ENCODE results near the gene ME3. TPM values are rescaled to one million over a fixed set of nuclear protein-coding genes. Genes with fewer than 3 reads are reported as not detected.
"Not testable (repeated sequence)": the region's sequence is repeated elsewhere in the genome, so short reads cannot be mapped to it uniquely, and the experiment has no call there.

ME3 gene
- total RNA-seq, 2 experiments from 2014 or later: 0.66 to 1.0 TPM

DNA sequence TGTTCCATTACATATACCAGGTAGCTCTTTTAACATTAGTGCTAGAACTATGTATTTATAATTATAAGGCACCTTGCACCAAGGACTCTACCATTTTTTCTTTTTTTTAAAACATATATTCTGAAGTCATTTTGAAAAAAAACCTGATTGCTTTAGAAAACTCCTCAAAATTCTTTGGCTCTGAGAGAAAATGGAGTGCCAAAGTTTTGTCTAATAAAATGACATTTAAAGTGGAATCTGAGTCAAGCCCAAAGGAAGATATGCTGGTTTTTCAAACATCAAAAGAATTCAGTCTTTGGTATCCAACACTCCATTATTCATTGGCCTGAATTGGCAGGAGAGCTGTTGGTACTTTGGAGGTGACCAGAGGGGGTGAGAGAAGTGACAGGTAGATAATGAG is 116.5 kb downstream of the ME3 start:
- no peak for ATAC-seq
- no peak overlapping the region for H3K27ac Mint-ChIP-seq
- DNase-seq: no peak
- no peaks in the 10 kb centered on the region for H3K9me3 Mint-ChIP-seq (ENCODE audit: insufficient read depth)
- ChIA-PET POLR2A (no interaction called here), CTCF (no interaction called here)
- no peaks in the 10 kb centered on the region for H3K36me3 Mint-ChIP-seq (ENCODE audit: low read depth)
- no peak overlapping the region for H3K4me3 Mint-ChIP-seq
- H3K27me3 Mint-ChIP-seq (ENCODE audit: low read depth): no peaks in the 10 kb centered on the region
- H3K4me1 Mint-ChIP-seq (ENCODE audit: low read depth): no peaks in the 10 kb centered on the region

DNA sequence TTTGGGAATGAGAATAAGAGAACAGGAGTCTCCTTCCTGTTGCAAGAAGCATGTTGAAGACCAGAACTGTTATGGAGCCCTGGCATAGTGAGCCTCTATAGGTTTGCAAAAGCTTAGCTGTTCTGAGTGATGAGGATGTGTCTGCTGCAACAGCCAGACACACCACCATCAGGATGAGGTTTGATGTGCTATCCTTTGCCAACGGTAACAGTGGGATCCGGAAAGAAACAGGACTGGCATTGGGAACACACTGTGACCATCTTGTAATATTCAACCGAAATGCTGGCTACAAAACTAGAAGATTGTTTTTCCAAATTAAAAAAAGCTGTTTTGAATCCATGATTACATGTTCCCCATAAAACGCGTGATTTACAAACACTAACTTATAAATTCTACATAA is 117.0 kb downstream of the ME3 start:
- no peak overlapping the region for H3K4me3 Mint-ChIP-seq
- POLR2A ChIA-PET: no interaction called here
- H3K36me3 Mint-ChIP-seq (ENCODE audit: low read depth): no peaks in the 10 kb centered on the region
- no peaks in the 10 kb centered on the region for H3K4me1 Mint-ChIP-seq (ENCODE audit: low read depth)
- H3K27me3 Mint-ChIP-seq (ENCODE audit: low read depth): no peaks in the 10 kb centered on the region
- DNase-seq (no peak), ATAC-seq (no peak)
- no peak overlapping the region for H3K27ac Mint-ChIP-seq
- no peaks in the 10 kb centered on the region for H3K9me3 Mint-ChIP-seq (ENCODE audit: insufficient read depth)
- CTCF ChIA-PET: no interaction called here

DNA sequence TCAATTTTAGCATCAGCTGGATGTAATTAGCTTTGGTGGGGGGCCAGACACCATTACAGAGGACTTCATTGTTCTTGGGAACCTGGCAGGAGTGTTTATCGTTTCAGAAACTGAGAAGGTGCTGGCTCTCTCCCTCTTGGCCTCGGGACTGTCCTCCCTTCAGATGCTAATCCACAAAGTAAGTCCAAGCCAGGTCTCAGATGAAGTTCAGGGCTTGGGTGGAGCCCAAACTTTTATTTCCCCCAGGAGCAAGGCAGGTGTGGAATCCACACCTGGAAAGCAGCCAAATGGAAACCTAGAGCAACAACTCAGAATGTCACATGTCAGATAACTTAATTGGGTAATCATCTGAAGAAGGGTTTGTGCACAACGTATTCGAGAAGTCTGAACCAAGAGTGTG is 119.2 kb downstream of the ME3 start:
- H3K36me3 Mint-ChIP-seq (ENCODE audit: low read depth): no peaks in the 10 kb centered on the region
- H3K9me3 Mint-ChIP-seq (ENCODE audit: insufficient read depth): no peaks in the 10 kb centered on the region
- no peak overlapping the region for H3K4me3 Mint-ChIP-seq
- H3K4me1 Mint-ChIP-seq (ENCODE audit: low read depth): no peaks in the 10 kb centered on the region
- POLR2A ChIA-PET: no interaction called here
- no peaks in the 10 kb centered on the region for H3K27me3 Mint-ChIP-seq (ENCODE audit: low read depth)
- CTCF ChIA-PET: no interaction called here
- DNase-seq (no peak), ATAC-seq (no peak)
- H3K27ac Mint-ChIP-seq: no peak overlapping the region

DNA sequence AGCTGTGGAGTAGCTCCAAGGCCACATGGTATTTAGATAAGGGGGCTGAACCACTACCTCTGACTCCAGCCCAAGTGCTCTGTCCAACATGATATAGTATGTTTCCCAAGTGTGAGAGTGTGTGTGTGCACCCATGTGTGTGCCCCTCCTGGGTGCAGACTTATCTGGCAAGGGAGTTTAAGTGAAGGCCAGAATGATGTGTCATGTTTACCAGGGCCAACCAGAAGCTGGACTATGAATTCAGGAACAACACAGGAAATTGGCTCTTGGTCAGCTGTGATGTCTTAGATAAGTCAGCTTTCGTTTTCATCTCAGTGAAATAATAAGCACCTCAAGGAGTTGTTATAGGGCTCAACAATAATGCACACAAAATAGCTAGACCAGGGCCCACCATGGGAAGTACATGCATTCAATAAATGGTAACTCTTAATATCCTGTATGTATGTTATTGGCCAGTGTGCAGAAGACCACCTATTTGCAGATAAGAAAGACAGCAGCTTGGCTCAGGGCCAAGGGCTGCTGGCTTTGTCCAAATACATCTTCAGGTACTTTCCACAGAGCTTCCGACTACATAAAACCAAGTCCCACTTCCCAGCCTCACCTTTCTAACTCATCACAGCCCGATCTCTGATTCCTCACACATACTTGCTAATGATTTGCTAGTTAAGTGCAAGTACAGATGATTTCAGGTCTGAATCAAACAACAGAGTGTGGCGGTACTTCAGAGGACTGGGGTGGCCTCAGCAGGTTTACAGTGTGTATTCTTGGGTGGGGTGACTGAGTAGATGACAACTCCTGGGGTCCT is 120.9 kb downstream of the ME3 start:
- ATAC-seq (no peak), DNase-seq (no peak)
- H3K27ac Mint-ChIP-seq: no peak overlapping the region
- no peaks in the 10 kb centered on the region for H3K4me1 Mint-ChIP-seq (ENCODE audit: low read depth)
- H3K9me3 Mint-ChIP-seq (ENCODE audit: insufficient read depth): no peaks in the 10 kb centered on the region
- no peaks in the 10 kb centered on the region for H3K36me3 Mint-ChIP-seq (ENCODE audit: low read depth)
- H3K27me3 Mint-ChIP-seq (ENCODE audit: low read depth): no peaks in the 10 kb centered on the region
- ChIA-PET POLR2A (no interaction called here), CTCF (no interaction called here)
- no peak overlapping the region for H3K4me3 Mint-ChIP-seq

DNA sequence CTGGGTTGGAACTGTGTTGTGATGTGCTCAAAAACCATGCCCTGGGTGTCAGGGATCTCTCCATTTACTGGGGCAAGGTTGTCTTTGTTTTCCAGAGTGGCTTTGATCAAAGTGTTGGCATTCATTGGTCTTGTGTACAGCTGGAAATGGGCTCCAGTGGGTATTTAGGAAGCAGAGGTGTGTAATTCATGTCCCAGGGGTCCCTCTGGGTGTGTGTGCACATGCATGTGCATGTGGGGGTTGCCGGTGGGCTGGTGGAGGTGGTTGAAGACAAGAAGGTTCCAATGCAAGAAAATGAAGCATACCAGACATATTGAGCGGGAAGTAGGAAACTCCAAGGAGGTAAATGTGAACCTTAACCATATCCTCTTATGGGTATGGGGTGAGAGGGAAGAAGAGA is 121.7 kb downstream of the ME3 start:
- Mint-ChIP-seq H3K4me1 (ENCODE audit: low read depth) (no peaks in the 10 kb centered on the region), H3K36me3 (ENCODE audit: low read depth) (no peaks in the 10 kb centered on the region), H3K4me3 (no peak overlapping the region), H3K9me3 (ENCODE audit: insufficient read depth) (no peaks in the 10 kb centered on the region), H3K27ac (no peak overlapping the region), H3K27me3 (ENCODE audit: low read depth) (no peaks in the 10 kb centered on the region)
- POLR2A ChIA-PET: no interaction called here
- CTCF ChIA-PET: no interaction called here
- ATAC-seq (no peak), DNase-seq (no peak)

DNA sequence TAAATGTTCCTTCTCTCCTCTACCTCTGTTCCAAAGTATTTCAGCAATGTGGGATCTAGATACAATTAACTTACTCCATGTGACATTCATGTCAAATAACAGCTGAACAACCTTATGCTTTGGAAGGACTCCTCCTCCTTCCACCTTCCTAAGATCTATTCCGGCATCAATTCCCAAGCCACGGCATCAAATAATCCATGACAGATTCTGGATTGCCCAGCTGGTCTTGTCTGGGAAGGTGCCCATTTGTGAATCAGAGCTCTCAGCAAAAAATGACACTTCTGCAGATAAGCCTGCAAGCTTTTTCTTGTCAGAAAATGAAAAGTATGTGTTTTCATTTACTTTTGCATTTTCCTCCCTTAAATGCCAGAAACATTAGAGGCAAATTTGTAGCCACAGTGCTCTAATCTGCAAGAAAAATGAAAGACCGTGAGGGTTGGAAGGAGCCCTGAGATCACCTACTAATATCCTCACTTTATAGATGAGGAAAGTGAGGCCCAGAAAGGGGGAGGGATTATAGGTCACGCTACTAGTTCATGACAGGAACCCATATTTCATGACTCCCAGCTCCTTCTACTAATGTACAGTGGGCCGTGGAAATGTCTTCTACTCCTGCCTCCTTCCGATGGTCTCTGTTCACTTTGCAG is 124.0 kb downstream of the ME3 start:
- no peak for ATAC-seq
- H3K36me3 Mint-ChIP-seq (ENCODE audit: low read depth): no peaks in the 10 kb centered on the region
- no peak for DNase-seq
- H3K4me3 Mint-ChIP-seq: no peak overlapping the region
- ChIA-PET POLR2A (no interaction called here), CTCF (no interaction called here)
- H3K4me1 Mint-ChIP-seq (ENCODE audit: low read depth): no peaks in the 10 kb centered on the region
- no peaks in the 10 kb centered on the region for H3K27me3 Mint-ChIP-seq (ENCODE audit: low read depth)
- H3K9me3 Mint-ChIP-seq (ENCODE audit: insufficient read depth): no peaks in the 10 kb centered on the region
- H3K27ac Mint-ChIP-seq: no peak overlapping the region

DNA sequence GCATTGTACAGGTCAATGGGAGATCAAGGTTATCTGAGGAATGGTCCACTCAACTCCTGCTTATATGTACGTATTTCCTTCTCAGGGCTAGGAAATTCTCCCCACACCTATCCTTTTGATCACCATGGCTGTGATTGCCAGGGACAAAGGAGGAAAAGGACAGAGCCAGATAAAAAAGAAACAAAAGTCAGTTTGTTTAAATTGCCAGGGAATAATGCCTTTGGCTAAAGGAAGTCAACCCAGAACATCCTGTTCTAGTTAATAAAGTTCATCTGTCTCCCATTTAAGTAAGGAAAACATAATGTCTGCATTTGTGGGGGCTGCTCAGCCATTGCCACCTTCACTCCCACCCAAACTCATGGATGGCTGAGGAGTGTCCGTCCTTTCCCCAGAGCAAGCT is 124.7 kb downstream of the ME3 start:
- no peak overlapping the region for H3K27ac Mint-ChIP-seq
- CTCF ChIA-PET: no interaction called here

DNA sequence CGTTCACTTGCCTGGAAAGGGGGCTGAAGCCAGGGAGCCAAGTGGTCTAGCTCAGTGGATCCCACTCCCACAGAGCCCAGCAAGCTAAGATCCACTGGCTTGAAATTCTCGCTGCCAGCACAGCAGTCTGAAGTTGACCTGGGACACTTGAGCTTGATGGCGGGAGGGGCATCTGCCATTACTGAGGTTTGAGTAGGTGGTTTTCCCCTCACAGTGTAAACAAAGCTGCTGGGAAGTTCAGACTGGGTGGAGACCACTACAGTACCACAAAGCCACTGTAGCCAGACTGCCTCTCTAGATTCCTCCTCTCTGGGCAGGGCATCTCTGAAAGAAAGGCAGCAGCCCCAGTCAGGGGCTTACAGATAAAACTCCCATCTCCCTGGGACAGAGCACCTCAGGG is 131.1 kb downstream of the ME3 start:
- H3K27me3 Mint-ChIP-seq (ENCODE audit: low read depth); DNase-seq; H3K36me3 Mint-ChIP-seq (ENCODE audit: low read depth); CTCF ChIA-PET; H3K27ac Mint-ChIP-seq; ATAC-seq; POLR2A ChIA-PET; H3K9me3 Mint-ChIP-seq (ENCODE audit: insufficient read depth); H3K4me1 Mint-ChIP-seq (ENCODE audit: low read depth); H3K4me3 Mint-ChIP-seq: not testable (repeated sequence)

More for the DNA sequence above, 124.7 kb downstream of the ME3 start:
- Mint-ChIP-seq H3K4me3 (no peak overlapping the region), H3K4me1 (ENCODE audit: low read depth) (no peaks in the 10 kb centered on the region), H3K36me3 (ENCODE audit: low read depth) (no peaks in the 10 kb centered on the region), H3K9me3 (ENCODE audit: insufficient read depth) (no peaks in the 10 kb centered on the region), H3K27me3 (ENCODE audit: low read depth) (no peaks in the 10 kb centered on the region)
- POLR2A ChIA-PET: no interaction called here
- DNase-seq (no peak), ATAC-seq (no peak)

DNA sequence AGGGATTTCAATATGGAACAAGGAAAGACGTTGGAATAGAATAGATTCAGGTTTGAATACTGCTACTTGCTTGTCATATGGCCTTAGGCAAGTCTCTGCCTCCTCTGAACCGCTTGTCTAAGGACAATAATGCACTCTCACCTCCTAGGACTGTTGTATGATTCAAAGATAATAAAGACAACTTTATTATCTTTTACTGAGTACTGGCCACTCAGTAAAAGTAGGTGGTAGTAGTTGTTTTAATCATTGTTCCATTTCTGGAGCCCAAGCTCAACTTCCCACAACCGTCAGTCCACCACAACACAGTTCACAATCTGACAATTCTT is 134.2 kb downstream of the ME3 start:
- POLR2A ChIA-PET: no interaction called here

DNA sequence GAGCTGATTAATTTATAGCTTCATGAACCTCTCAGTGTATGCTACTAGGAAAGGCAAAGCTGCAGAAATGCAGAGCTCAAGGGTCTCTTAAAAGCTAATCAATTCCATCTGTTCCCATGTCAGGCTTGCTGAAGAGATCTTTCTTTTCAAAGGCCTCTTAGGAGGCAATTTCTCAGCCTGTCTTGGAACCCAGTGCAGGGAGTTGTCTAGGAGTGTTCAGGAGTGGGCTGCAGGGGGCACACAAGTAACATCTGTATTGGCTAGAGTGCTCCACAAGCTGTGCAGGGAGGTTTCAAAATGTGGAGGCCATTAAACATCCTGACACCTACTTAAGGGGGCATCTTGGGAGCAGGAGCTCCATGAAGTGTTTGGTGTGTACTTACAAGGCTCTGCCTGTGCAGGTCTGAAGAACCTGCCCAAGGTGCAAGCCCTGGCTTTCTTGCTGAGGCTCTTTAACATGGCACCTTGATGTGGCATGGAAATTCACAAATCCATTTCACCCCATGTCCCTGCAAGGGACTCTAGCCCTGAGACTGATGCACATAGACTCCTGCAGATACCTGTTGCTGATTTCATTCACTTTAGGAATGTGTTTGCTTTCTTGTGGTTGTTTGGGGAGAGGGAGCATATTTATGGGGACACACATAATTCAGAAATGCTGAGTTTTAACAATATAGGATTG is 134.7 kb downstream of the ME3 start:
- ChIA-PET CTCF (no interaction called here), POLR2A (no interaction called here)
- Mint-ChIP-seq H3K36me3 (ENCODE audit: low read depth) (no peaks in the 10 kb centered on the region), H3K27ac (no peak overlapping the region), H3K4me3 (no peak overlapping the region), H3K27me3 (ENCODE audit: low read depth) (no peaks in the 10 kb centered on the region), H3K4me1 (ENCODE audit: low read depth) (no peaks in the 10 kb centered on the region), H3K9me3 (ENCODE audit: insufficient read depth) (no peaks in the 10 kb centered on the region)
- ATAC-seq: no peak
- no peak for DNase-seq

More for the DNA sequence above, 134.2 kb downstream of the ME3 start:
- Mint-ChIP-seq H3K4me3 (no peak overlapping the region), H3K9me3 (ENCODE audit: insufficient read depth) (no peaks in the 10 kb centered on the region), H3K36me3 (ENCODE audit: low read depth) (no peaks in the 10 kb centered on the region), H3K27ac (no peak overlapping the region), H3K27me3 (ENCODE audit: low read depth) (no peaks in the 10 kb centered on the region), H3K4me1 (ENCODE audit: low read depth) (no peaks in the 10 kb centered on the region)
- no peak for ATAC-seq
- no peak for DNase-seq
- CTCF ChIA-PET: no interaction called here

DNA sequence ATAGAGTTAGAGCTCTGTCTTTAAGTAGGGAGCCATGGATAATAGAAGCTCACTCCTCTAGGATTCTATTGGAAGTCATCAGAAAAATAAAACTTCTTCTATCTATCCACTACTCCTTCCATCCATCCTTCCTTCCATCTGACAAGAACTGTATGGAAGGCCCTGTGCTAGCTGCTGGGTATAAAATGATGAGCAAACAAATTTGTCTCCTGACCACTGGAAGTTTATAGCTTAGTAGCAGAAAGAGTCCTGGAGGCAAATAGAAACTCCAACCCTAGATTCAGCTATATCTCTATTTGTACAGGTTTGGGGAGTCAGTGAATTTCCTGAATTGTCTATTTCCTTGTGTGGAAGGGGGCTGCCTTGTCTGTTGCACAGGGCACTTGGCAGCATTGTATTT is 136.6 kb downstream of the ME3 start:
- Mint-ChIP-seq H3K36me3 (ENCODE audit: low read depth) (no peaks in the 10 kb centered on the region), H3K27ac (no peak overlapping the region), H3K27me3 (ENCODE audit: low read depth) (no peaks in the 10 kb centered on the region), H3K4me3 (no peak overlapping the region), H3K4me1 (ENCODE audit: low read depth) (no peaks in the 10 kb centered on the region), H3K9me3 (ENCODE audit: insufficient read depth) (peaks cover 3% of the 10 kb centered on the region)
- ChIA-PET CTCF (interaction anchor here (0.7 kb wide), 1 partner anchor 73 kb away, joined by 3 read pairs; no protein-coding TSS in a partner anchor), POLR2A (no interaction called here)
- DNase-seq (no peak), ATAC-seq (no peak)

DNA sequence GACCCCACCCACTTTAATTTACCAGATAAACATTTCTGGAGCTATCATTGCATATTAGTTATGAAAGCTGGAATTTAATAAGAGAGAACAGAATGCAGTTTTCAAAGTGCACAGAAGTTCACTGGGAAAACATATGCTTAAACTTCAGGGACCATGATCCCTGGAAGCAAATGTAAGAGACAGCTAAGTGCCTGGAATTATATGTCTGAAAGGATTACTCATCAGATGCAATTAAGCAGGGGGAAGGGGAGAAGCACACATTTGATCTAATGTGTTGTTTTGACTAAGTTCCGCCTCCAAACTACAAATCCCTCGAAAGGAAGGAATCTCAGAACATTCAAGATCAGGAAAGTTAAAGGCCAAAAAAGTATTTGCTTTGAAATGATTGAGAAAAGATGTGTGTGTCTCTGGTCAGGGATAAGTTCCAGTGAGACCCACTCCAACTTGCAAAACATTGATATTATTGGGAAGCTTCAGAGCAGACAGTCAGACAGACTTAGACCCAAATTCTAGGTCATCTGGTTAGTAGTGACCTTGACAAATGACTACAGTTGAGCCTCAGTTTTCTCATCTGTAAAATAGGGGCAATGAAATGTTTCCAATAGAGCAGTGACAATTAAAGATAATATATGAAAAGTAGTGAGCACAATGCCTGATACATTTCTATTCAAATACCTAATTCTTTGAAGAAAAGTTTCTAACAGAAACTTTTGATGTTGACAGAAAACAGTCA is 147.6 kb downstream of the ME3 start:
- no peak overlapping the region for H3K27ac Mint-ChIP-seq
- no peak overlapping the region for H3K4me3 Mint-ChIP-seq
- ChIA-PET CTCF (interaction anchor here (2.0 kb wide), 1 partner anchor 83 kb away, joined by 4 read pairs; no protein-coding TSS in a partner anchor), POLR2A (no interaction called here)
- H3K4me1 Mint-ChIP-seq (ENCODE audit: low read depth): no peaks in the 10 kb centered on the region
- DNase-seq: no peak
- H3K27me3 Mint-ChIP-seq (ENCODE audit: low read depth): no peaks in the 10 kb centered on the region
- H3K9me3 Mint-ChIP-seq (ENCODE audit: insufficient read depth): no peaks in the 10 kb centered on the region
- H3K36me3 Mint-ChIP-seq (ENCODE audit: low read depth): no peaks in the 10 kb centered on the region
- ATAC-seq: no peak
